ENCODE measurements around the gene SAT2.
"Not testable (repeated sequence)": the region's sequence is repeated elsewhere in the genome, so short reads cannot be mapped to it uniquely, and the experiment has no call there.

SAT2 gene

DNA sequence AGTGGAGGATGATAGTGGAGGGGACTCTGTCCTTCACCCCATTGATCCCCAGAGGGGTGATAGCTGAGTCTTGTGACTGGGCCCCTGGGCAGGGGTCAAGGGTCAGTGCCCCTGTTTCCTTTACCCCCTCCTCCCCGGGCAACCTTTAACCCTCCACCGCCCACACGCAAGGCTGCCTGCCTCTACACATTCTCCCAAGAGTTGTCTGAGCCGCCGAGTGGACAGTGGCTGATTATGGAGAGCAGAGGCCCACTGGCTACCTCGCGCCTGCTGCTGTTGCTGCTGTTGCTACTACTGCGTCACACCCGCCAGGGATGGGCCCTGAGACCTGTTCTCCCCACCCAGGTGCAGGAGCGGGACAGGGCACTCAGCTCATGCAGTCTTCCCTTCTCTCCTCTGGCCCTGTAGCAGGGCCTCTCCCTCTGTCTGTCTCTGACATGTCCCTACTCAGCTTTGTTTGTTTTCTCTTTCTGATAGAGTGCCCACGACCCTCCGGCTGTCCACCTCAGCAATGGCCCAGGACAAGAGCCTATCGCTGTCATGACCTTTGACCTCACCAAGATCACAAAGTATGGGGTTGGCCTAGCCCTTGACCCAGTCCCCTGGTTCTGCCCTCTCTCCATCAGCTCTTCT is 2.4 kb upstream of the SAT2 start, which contains the start of gene SHBG:
Gene SHBG (plus strand): TSS at position 197 of the 633 bp plus-strand sequence. CDS start 38 bp downstream, at position 235.
- Histone ChIP-seq H3K27me3 (ENCODE audit: control insufficient read depth in 1 of 2, insufficient read depth in 1 of 2, low read length in 2 of 2) (peaks cover 0 to 4% of the 10 kb centered on the region in 2 experiments), H2BK12ac (ENCODE audit: low read length in 2 of 2) (peak within 1 kb of the TSS in 1 of 2 experiments; percentile 80), H3K79me1 (replicated peaks; ENCODE audit: low read length, poor library complexity, severe bottlenecking) (peaks cover 9% of the 10 kb centered on the region), H3K4me1 (ENCODE audit: control insufficient read depth, insufficient read depth, low read depth, low read length) (peaks cover 9% of the 10 kb centered on the region), H4K91ac (ENCODE audit: low read length) (peak within 1 kb of the TSS; percentile 44), H3K23ac (ENCODE audit: low read length in 2 of 2) (no peak within 1 kb of the TSS), H3K18ac (ENCODE audit: low read depth in 1 of 2, low read length in 2 of 2) (no peak within 1 kb of the TSS), H3K9ac (ENCODE audit: low read length) (no peak within 1 kb of the TSS), H4K8ac (ENCODE audit: low read length) (no peak within 1 kb of the TSS), H3K9me3 (ENCODE audit: control insufficient read depth, low read length) (no peaks in the 10 kb centered on the region), H2BK5ac (ENCODE audit: low read depth, low read length, poor library complexity, severe bottlenecking) (no peak within 1 kb of the TSS), H2BK120ac (ENCODE audit: low read depth, low read length) (no peak within 1 kb of the TSS), H3K36me3 (ENCODE audit: control insufficient read depth in 1 of 2, insufficient read depth in 2 of 2, low read depth in 1 of 2, low read length in 2 of 2) (peaks cover 3 to 6% of the 10 kb centered on the region in 2 experiments), H3K4me3 (ENCODE audit: insufficient read depth in 1 of 2, low read depth in 1 of 2, low read length in 2 of 2) (no peak within 1 kb of the TSS), H3K14ac (ENCODE audit: low read length in 2 of 2) (no peak within 1 kb of the TSS), H2AFZ (ENCODE audit: low read depth, low read length) (no peak within 1 kb of the TSS), H2BK15ac (ENCODE audit: low read depth, poor library complexity, severe bottlenecking) (no peak within 1 kb of the TSS), H3K27ac (ENCODE audit: low read length, poor library complexity, severe bottlenecking) (no peak within 1 kb of the TSS), H3K4ac (ENCODE audit: low read depth in 1 of 2, low read length in 2 of 2) (no peak within 1 kb of the TSS), H2AK5ac (ENCODE audit: low read length, severe bottlenecking) (peak within 1 kb of the TSS; percentile 17), H3K4me2 (ENCODE audit: low read length, poor library complexity, severe bottlenecking) (no peak within 1 kb of the TSS)
- WGBS = 77% methylated on average over 13 of the region's 13 CpGs
- DNase-seq = no peak

DNA sequence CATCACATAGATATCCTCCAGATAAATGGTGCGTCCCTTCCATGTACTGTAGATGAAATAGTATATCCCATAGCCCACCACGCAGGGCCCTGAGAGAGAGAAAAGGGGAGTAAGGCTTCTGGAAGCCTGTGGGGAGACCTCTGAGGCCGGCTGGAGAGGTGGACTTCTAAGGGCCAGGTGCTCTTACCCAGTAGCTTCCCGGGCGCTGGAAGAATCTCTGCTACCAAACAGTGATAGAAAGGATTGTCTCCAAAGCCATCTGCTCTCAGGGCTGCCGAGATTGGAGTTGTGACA is 718 bp downstream of the SAT2 start:
- H4K91ac ChIP-seq (ENCODE audit: low read length) = no peak overlapping the region
- WGBS = 19% methylated on average over 5 of the region's 6 CpGs

DNA sequence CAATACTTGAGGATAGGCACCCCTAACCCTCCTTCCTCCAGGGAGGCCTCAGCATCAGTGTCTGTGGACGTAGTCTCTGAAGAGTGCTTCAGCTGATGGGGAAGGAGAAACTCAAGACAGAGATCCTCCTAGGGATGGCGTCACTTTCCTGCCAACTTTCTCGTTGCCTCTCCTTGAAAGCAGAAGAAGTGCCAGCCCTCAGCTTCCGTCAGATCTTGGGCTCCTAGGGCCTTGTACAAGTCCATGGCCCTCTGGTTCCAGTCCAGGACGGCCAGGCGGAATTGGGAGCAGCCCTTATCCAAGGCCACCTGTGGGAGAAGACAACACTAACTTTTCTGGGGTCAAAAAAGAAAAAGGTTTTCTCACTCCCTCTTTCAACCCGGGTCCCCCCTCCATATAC is 1.3 kb downstream of the SAT2 start:
- Histone ChIP-seq H2BK5ac (ENCODE audit: low read depth, low read length, poor library complexity, severe bottlenecking) (no peak overlapping the region), H3K9ac (ENCODE audit: low read length) (peak overlapping the region; percentile 98), H2BK15ac (ENCODE audit: low read depth, poor library complexity, severe bottlenecking) (no peak overlapping the region), H2AK5ac (ENCODE audit: low read length, severe bottlenecking) (peak overlapping the region; percentile 55), H3K27me3 (ENCODE audit: control insufficient read depth in 1 of 2, insufficient read depth in 1 of 2, low read length in 2 of 2) (no peaks in the 10 kb centered on the region), H3K4me2 (ENCODE audit: low read length, poor library complexity, severe bottlenecking) (peak overlapping the region; percentile 52), H4K91ac (ENCODE audit: low read length) (no peak overlapping the region), H3K4me3 (ENCODE audit: insufficient read depth in 1 of 2, low read depth in 1 of 2, low read length in 2 of 2) (peak overlapping the region in 1 of 2 experiments; percentile 93), H2AFZ (ENCODE audit: low read depth, low read length) (no peak overlapping the region), H3K4ac (ENCODE audit: low read depth in 1 of 2, low read length in 2 of 2) (no peak overlapping the region), H3K4me1 (ENCODE audit: control insufficient read depth, insufficient read depth, low read depth, low read length) (peaks cover 7% of the 10 kb centered on the region), H3K23ac (ENCODE audit: low read length in 2 of 2) (no peak overlapping the region), H3K36me3 (ENCODE audit: control insufficient read depth in 1 of 2, insufficient read depth in 2 of 2, low read depth in 1 of 2, low read length in 2 of 2) (peaks cover 3 to 6% of the 10 kb centered on the region in 2 experiments), H3K9me3 (ENCODE audit: control insufficient read depth, low read length) (no peaks in the 10 kb centered on the region), H4K8ac (ENCODE audit: low read length) (peak overlapping the region; percentile 9), H2BK120ac (ENCODE audit: low read depth, low read length) (no peak overlapping the region), H3K79me1 (replicated peaks; ENCODE audit: low read length, poor library complexity, severe bottlenecking) (peaks cover 9% of the 10 kb centered on the region), H3K18ac (ENCODE audit: low read depth in 1 of 2, low read length in 2 of 2) (no peak overlapping the region), H3K27ac (ENCODE audit: low read length, poor library complexity, severe bottlenecking) (no peak overlapping the region), H2BK12ac (ENCODE audit: low read length in 2 of 2) (no peak overlapping the region), H3K14ac (ENCODE audit: low read length in 2 of 2) (no peak overlapping the region)
- 90% methylated on average over 7 of the region's 7 CpGs for whole genome bisulfite sequencing
- no peak for DNase-seq

More for the DNA sequence above, 718 bp downstream of the SAT2 start:
- Histone ChIP-seq H3K4me3 (ENCODE audit: insufficient read depth in 1 of 2, low read depth in 1 of 2, low read length in 2 of 2) (peak overlapping the region; percentile 58 to 93), H2BK120ac (ENCODE audit: low read depth, low read length) (no peak overlapping the region), H3K18ac (ENCODE audit: low read depth in 1 of 2, low read length in 2 of 2) (peak overlapping the region in 1 of 2 experiments; percentile 88), H3K27me3 (ENCODE audit: control insufficient read depth in 1 of 2, insufficient read depth in 1 of 2, low read length in 2 of 2) (no peaks in the 10 kb centered on the region), H2BK15ac (ENCODE audit: low read depth, poor library complexity, severe bottlenecking) (no peak overlapping the region), H2AK5ac (ENCODE audit: low read length, severe bottlenecking) (no peak overlapping the region), H3K4me2 (ENCODE audit: low read length, poor library complexity, severe bottlenecking) (peak overlapping the region; percentile 52), H3K9ac (ENCODE audit: low read length) (peak overlapping the region; percentile 98), H2BK12ac (ENCODE audit: low read length in 2 of 2) (peak overlapping the region in 1 of 2 experiments; percentile 29), H3K9me3 (ENCODE audit: control insufficient read depth, low read length) (no peaks in the 10 kb centered on the region), H3K79me1 (replicated peaks; ENCODE audit: low read length, poor library complexity, severe bottlenecking) (peaks cover 9% of the 10 kb centered on the region), H3K36me3 (ENCODE audit: control insufficient read depth in 1 of 2, insufficient read depth in 2 of 2, low read depth in 1 of 2, low read length in 2 of 2) (peaks cover 3 to 6% of the 10 kb centered on the region in 2 experiments), H3K27ac (ENCODE audit: low read length, poor library complexity, severe bottlenecking) (peak overlapping the region; percentile 93), H3K23ac (ENCODE audit: low read length in 2 of 2) (no peak overlapping the region), H3K4ac (ENCODE audit: low read depth in 1 of 2, low read length in 2 of 2) (peak overlapping the region in 1 of 2 experiments; percentile 86), H3K4me1 (ENCODE audit: control insufficient read depth, insufficient read depth, low read depth, low read length) (peaks cover 7% of the 10 kb centered on the region), H2BK5ac (ENCODE audit: low read depth, low read length, poor library complexity, severe bottlenecking) (no peak overlapping the region), H2AFZ (ENCODE audit: low read depth, low read length) (no peak overlapping the region), H4K8ac (ENCODE audit: low read length) (no peak overlapping the region), H3K14ac (ENCODE audit: low read length in 2 of 2) (no peak overlapping the region)
- peak; percentile 27 for DNase-seq

DNA sequence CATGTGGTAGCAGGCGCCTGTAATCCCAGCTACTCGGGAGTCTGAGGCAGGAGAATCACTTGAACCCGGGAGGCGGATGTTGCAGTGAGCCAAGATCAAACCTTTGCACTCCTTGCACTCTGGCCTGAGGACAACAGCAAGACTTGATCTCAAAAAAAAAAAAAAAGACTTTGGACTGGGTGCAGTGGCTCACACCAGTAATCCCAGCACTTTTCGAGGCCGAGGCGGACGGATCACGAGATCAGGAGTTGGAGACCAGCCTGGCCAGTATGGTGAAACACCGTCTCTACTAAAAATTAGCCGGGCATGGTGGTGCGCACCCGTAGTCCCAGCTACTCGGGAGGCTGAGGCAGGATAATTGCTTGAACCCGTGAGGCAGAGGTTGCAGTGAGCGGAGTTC is 1.9 kb downstream of the SAT2 start:
- not testable (repeated sequence) for H2BK12ac ChIP-seq (ENCODE audit: low read length in 2 of 2); H3K9me3 ChIP-seq (ENCODE audit: control insufficient read depth, low read length); H2AFZ ChIP-seq (ENCODE audit: low read depth, low read length); H3K27me3 ChIP-seq (ENCODE audit: control insufficient read depth in 1 of 2, insufficient read depth in 1 of 2, low read length in 2 of 2); H3K79me1 ChIP-seq (replicated peaks; ENCODE audit: low read length, poor library complexity, severe bottlenecking); H3K23ac ChIP-seq (ENCODE audit: low read length in 2 of 2); H3K4me2 ChIP-seq (ENCODE audit: low read length, poor library complexity, severe bottlenecking); H3K4me3 ChIP-seq (ENCODE audit: insufficient read depth in 1 of 2, low read depth in 1 of 2, low read length in 2 of 2); DNase-seq; H3K18ac ChIP-seq (ENCODE audit: low read depth in 1 of 2, low read length in 2 of 2); H3K14ac ChIP-seq (ENCODE audit: low read length in 2 of 2); H2AK5ac ChIP-seq (ENCODE audit: low read length, severe bottlenecking); H4K8ac ChIP-seq (ENCODE audit: low read length); H2BK120ac ChIP-seq (ENCODE audit: low read depth, low read length); H3K27ac ChIP-seq (ENCODE audit: low read length, poor library complexity, severe bottlenecking); H2BK5ac ChIP-seq (ENCODE audit: low read depth, low read length, poor library complexity, severe bottlenecking); H3K4me1 ChIP-seq (ENCODE audit: control insufficient read depth, insufficient read depth, low read depth, low read length); H3K9ac ChIP-seq (ENCODE audit: low read length); H3K36me3 ChIP-seq (ENCODE audit: control insufficient read depth in 1 of 2, insufficient read depth in 2 of 2, low read depth in 1 of 2, low read length in 2 of 2); H4K91ac ChIP-seq (ENCODE audit: low read length); H3K4ac ChIP-seq (ENCODE audit: low read depth in 1 of 2, low read length in 2 of 2); H2BK15ac ChIP-seq (ENCODE audit: low read depth, poor library complexity, severe bottlenecking)
- 98% methylated on average over 16 of the region's 16 CpGs for WGBS

Data from mesenchymal stem cell (in vitro differentiated cells and primary cell).